Measurements from ENCODE around the gene DLG5.

Gene DLG5

DNA sequence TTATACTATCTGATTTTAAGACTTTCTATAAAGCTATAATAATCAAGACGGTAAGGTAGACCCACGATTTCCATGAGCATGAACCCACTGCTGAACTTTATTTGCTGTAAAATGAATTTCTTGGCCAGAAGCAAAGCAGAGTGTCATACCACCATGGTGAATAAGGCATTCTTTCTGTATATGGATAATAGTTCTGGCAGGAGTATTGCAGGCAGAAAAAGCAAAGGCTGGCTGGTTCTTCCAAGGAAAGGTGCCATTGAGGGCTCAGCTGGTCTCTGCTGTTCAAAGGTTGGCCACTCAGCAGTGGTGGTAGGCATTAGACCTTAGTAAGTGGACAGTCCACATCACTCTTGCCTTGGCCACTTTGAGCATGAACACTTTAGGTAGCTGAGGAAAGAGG, 184.8 kb downstream of the DLG5 start:
- no peak for DNase-seq
